DOHH2 (cell line): ENCODE results near the gene DCX.

Experiments
- EZH2phosphoT487 ChIP-seq: fragments of 200-600 bp; sonication (generic); IDR thresholded peaks from 2 replicates; pipeline ENCODE4 v1.6.1; 2017; ENCODE audit warnings: borderline replicate concordance, mild to moderate bottlenecking, antibody characterized with exemption, low read length, moderate library complexity, mixed read lengths
- TF ChIP-seq, protein P1 (sequence below): fragments of 200-600 bp; sonication (generic); IDR thresholded peaks from one replicate; pipeline ENCODE4 v1.5.1; 2014; ENCODE audit warnings: antibody characterized with exemption, mild to moderate bottlenecking, low read depth, low read length; ENCODE audit not compliant: poor library complexity, severe bottlenecking

DNA sequence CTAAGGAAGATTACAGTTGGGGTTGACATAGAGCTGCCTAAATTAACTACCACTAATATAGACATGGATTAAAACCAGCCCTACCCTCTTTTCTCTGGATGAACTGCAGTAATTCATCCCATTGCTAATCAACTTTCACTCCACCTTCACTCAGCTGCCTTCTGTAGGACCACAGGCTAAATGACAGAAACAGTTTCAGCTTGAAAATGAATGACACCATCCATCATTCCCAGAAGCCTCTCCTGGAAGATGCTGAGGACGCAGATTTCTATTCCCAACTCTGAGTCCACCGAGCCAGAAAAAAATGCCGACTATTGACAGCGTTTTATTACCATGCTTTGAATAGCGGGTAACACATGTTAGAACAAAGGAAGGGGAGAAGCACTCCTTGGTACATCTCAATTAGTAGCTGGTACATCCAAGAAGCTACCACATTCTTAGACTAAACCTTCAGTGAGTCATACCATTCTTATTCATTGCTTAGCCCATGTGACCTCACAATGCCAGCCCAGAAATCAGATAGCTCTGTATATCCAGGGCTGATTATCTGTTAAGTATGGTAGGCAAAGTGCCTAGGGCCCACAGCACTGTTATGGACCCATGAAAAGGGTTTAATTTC, 25.3 kb downstream of the DCX start:
- TF ChIP-seq, protein P1, sequence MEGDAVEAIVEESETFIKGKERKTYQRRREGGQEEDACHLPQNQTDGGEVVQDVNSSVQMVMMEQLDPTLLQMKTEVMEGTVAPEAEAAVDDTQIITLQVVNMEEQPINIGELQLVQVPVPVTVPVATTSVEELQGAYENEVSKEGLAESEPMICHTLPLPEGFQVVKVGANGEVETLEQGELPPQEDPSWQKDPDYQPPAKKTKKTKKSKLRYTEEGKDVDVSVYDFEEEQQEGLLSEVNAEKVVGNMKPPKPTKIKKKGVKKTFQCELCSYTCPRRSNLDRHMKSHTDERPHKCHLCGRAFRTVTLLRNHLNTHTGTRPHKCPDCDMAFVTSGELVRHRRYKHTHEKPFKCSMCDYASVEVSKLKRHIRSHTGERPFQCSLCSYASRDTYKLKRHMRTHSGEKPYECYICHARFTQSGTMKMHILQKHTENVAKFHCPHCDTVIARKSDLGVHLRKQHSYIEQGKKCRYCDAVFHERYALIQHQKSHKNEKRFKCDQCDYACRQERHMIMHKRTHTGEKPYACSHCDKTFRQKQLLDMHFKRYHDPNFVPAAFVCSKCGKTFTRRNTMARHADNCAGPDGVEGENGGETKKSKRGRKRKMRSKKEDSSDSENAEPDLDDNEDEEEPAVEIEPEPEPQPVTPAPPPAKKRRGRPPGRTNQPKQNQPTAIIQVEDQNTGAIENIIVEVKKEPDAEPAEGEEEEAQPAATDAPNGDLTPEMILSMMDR: no peak
- TF ChIP-seq EZH2phosphoT487: no peak
